Measurements from ENCODE around the gene SLC14A1. TPM values are rescaled to one million over a fixed set of nuclear protein-coding genes. Genes with fewer than 3 reads are reported as not detected.

SLC14A1 gene
- total and polyA plus RNA-seq, 10 donors, result 3.4 to 26.0 (median 9.2) TPM

- Histone ChIP-seq H3K4me3 (no peak overlapping the region), H3K4me1 (peaks cover 0 to 29% (median 21%) of the 10 kb centered on the region in 6 donors), H3K27ac (no peak overlapping the region), H3K27me3 (replicated peaks in 1 of 7) (peaks cover 0 to 12% (median 0%) of the 10 kb centered on the region in 7 donors), H3K36me3 (no peaks in the 10 kb centered on the region), H3K9me3 (no peaks in the 10 kb centered on the region)
- 74 to 87% (median 84%) methylated on average over 1 of the region's 1 CpG for WGBS, 5 donors
- TF ChIP-seq POLR2AphosphoS5 (IDR thresholded peaks at IDR 0.05), result no peak
- no peak for TF ChIP-seq POLR2A (IDR thresholded peaks at IDR 0.05)
- no peak for TF ChIP-seq CTCF (IDR thresholded peaks at IDR 0.05 in 8 of 11, conservative IDR thresholded peaks at IDR 0.05 in 3 of 11)
- DNase-seq, result no peak
- intact Hi-C loops (cut with DNase I; ENCODE audit: low total_unique reads), result no loop called here
Observed at GRCh38 chr18:45777393-45777792, 53.4 kb downstream of the SLC14A1 start.

GRCh38 chr18:45780568-45780967, 56.6 kb downstream of the SLC14A1 start:
- 67 to 82% (median 72%) methylated on average over 2 of the region's 2 CpGs for WGBS, 5 donors
- Histone ChIP-seq H3K36me3 (no peaks in the 10 kb centered on the region), H3K27me3 (replicated peaks in 1 of 7) (peaks cover 0 to 8% (median 0%) of the 10 kb centered on the region in 7 donors), H3K27ac (no peak overlapping the region), H3K4me1 (peaks cover 0 to 15% (median 5%) of the 10 kb centered on the region in 6 donors), H3K9me3 (no peaks in the 10 kb centered on the region), H3K4me3 (no peak overlapping the region)
- DNase-seq, result no peak
- TF ChIP-seq POLR2A (IDR thresholded peaks at IDR 0.05) (no peak), CTCF (IDR thresholded peaks at IDR 0.05 in 8 of 11, conservative IDR thresholded peaks at IDR 0.05 in 3 of 11) (no peak)
- intact Hi-C loops (cut with DNase I; ENCODE audit: low total_unique reads), result no loop called here

GRCh38 chr18:45782662-45783061, 58.7 kb downstream of the SLC14A1 start:
- DNase-seq, result no peak
- H3K27me3 ChIP-seq (replicated peaks in 1 of 7), result peaks cover 0 to 8% (median 0%) of the 10 kb centered on the region in 7 donors
- peaks cover 0 to 8% (median 0%) of the 10 kb centered on the region in 6 donors for H3K4me1 ChIP-seq
- no peak overlapping the region for H3K4me3 ChIP-seq
- TF ChIP-seq POLR2AphosphoS5 (IDR thresholded peaks at IDR 0.05), result no peak
- no peak for TF ChIP-seq CTCF (IDR thresholded peaks at IDR 0.05 in 8 of 11, conservative IDR thresholded peaks at IDR 0.05 in 3 of 11)
- no peak for TF ChIP-seq POLR2A (IDR thresholded peaks at IDR 0.05)
- H3K9me3 ChIP-seq, result no peaks in the 10 kb centered on the region
- 76 to 88% (median 79%) methylated on average over 1 of the region's 1 CpG for WGBS, 5 donors
- intact Hi-C loops (cut with DNase I; ENCODE audit: low total_unique reads), result no loop called here
- no peak overlapping the region for H3K27ac ChIP-seq
- H3K36me3 ChIP-seq, result no peaks in the 10 kb centered on the region

- no peak for TF ChIP-seq POLR2AphosphoS5 (IDR thresholded peaks at IDR 0.05)
- no peak for TF ChIP-seq CTCF (IDR thresholded peaks at IDR 0.05 in 8 of 11, conservative IDR thresholded peaks at IDR 0.05 in 3 of 11)
- TF ChIP-seq POLR2A (IDR thresholded peaks at IDR 0.05), result no peak
- no peaks in the 10 kb centered on the region for H3K36me3 ChIP-seq
- no peak overlapping the region for H3K27ac ChIP-seq
- H3K4me3 ChIP-seq, result no peak overlapping the region
- peaks cover 0 to 8% (median 0%) of the 10 kb centered on the region in 7 donors for H3K27me3 ChIP-seq (replicated peaks in 1 of 7)
- no peak for DNase-seq
- intact Hi-C loops (cut with DNase I; ENCODE audit: low total_unique reads), result no loop called here
- no peaks in the 10 kb centered on the region for H3K9me3 ChIP-seq
- H3K4me1 ChIP-seq, result peaks cover 0 to 8% (median 0%) of the 10 kb centered on the region in 6 donors
- 76 to 89% (median 85%) methylated on average over 9 of the region's 9 CpGs for WGBS, 5 donors
Observed at GRCh38 chr18:45783097-45784075, 59.4 kb downstream of the SLC14A1 start.
